B cell (primary cell): ENCODE results near the gene APCDD1L. TPM values are rescaled to one million over a fixed set of nuclear protein-coding genes. Genes with fewer than 3 reads are reported as not detected.

Source experiments
- ATAC-seq: fragments of 200-7000 bp; cut with Tn5 transposase; one replicate; pipeline ENCODE4 v1.10.0; 2021; ENCODE audit warnings: low read depth, mild to moderate bottlenecking, moderate number of reproducible peaks, moderate library complexity
- CTCF ChIA-PET: fragments of 350-600 bp; sonication (Branson Sonifier 250); formaldehyde crosslinking; loops from one replicate; lab custom pipeline; 2021; ENCODE audit warnings: antibody characterized with exemption, inconsistent platforms; lab: Charles Lee
- POLR2A ChIA-PET: fragments of 350-600 bp; sonication (Branson Sonifier 250); formaldehyde crosslinking; loops from one replicate; lab custom pipeline; 2021; ENCODE audit warnings: antibody characterized with exemption; lab: Charles Lee
- DNase-seq: peaks from one replicate; pipeline ENCODE4 v3.0.0; 2013
- H2AFZ ChIP-seq: 2 replicates; pipeline ENCODE4 v1.6.1; 2012; ENCODE audit warnings: mild to moderate bottlenecking, low read depth, low read length; ENCODE audit not compliant: insufficient read depth, poor library complexity, severe bottlenecking
- H3K27ac ChIP-seq, 2 donors: 1 replicate in 1 of 2; 2 replicates in 1 of 2; pipeline ENCODE4 v1.5.1; 2012 to 2013; ENCODE audit warnings: low read length in 2 of 2, mild to moderate bottlenecking in 2 of 2, moderate library complexity in 1 of 2
- H3K27me3 ChIP-seq, 4 experiments: fragments of 200-600 bp in 1 of 4; sonication (generic) in 1 of 4; replicated peaks in 1 of 4; 1 replicate in 2 of 4; 2 replicates in 2 of 4; pipeline versions ENCODE4 v1.6.1 to v1.7.0; 2013 to 2016; ENCODE audit warnings: low read length in 3 of 4, mild to moderate bottlenecking in 2 of 4, mixed read lengths in 1 of 4, moderate library complexity in 1 of 4; ENCODE audit not compliant: insufficient read depth in 4 of 4, control insufficient read depth in 3 of 4; ENCODE audit errors: control extremely low read depth in 1 of 4
- H3K36me3 ChIP-seq, 2 experiments: replicated peaks in 1 of 2; 1 replicate in 1 of 2; 2 replicates in 1 of 2; pipeline versions ENCODE4 v1.6.1 to v1.7.1; 2013; ENCODE audit warnings: low read length in 1 of 2; ENCODE audit not compliant: insufficient read depth in 2 of 2, control insufficient read depth in 1 of 2; ENCODE audit errors: control extremely low read depth in 1 of 2, extremely low read depth in 1 of 2
- H3K4me1 ChIP-seq, 2 donors: fragments of 200-600 bp in 1 of 2; sonication (generic) in 1 of 2; 1 replicate in 1 of 2; 2 replicates in 1 of 2; pipeline versions ENCODE4 v1.5.1 to v1.6.1; 2013 to 2017; ENCODE audit warnings: low read length in 2 of 2; ENCODE audit not compliant: control insufficient read depth in 2 of 2, insufficient read depth in 2 of 2
- H3K4me2 ChIP-seq: replicated peaks from 2 replicates; pipeline ENCODE3; 2012; ENCODE audit warnings: mild to moderate bottlenecking, low read depth, low read length; ENCODE audit not compliant: poor library complexity, severe bottlenecking
- H3K4me3 ChIP-seq, 5 experiments: fragments of 200-600 bp in 1 of 5; sonication (generic) in 1 of 5; 1 replicate in 3 of 5; 2 replicates in 2 of 5; pipeline versions ENCODE4 v1.5.1 to v1.7.0; 2011 to 2016; ENCODE audit warnings: low read length in 4 of 5, mild to moderate bottlenecking in 4 of 5, low read depth in 2 of 5, control low read depth in 1 of 5, moderate library complexity in 1 of 5; ENCODE audit not compliant: insufficient read depth in 1 of 5; ENCODE audit errors: control extremely low read depth in 1 of 5, extremely low read depth in 1 of 5
- H3K79me2 ChIP-seq: fragments of 200-600 bp; sonication (generic); one replicate; pipeline ENCODE4 v1.6.0; 2016; ENCODE audit warnings: low read length; ENCODE audit not compliant: control insufficient read depth, insufficient read depth
- H3K9ac ChIP-seq: fragments of 200-600 bp; sonication (generic); 2 replicates; pipeline ENCODE4 v1.6.1; 2017; ENCODE audit warnings: mild to moderate bottlenecking, low read length, moderate library complexity
- H3K9me3 ChIP-seq, 3 donors: one replicate each; pipeline versions ENCODE4 v1.6.1 to v1.7.1; 2013; ENCODE audit warnings: low read length in 2 of 3; ENCODE audit not compliant: control insufficient read depth in 2 of 3, insufficient read depth in 1 of 3; ENCODE audit errors: control extremely low read depth in 1 of 3
- H4K20me1 ChIP-seq: 2 replicates; pipeline ENCODE4 v1.6.0; 2012; ENCODE audit warnings: mild to moderate bottlenecking, low read length; ENCODE audit not compliant: insufficient read depth, control insufficient read depth, poor library complexity, severe bottlenecking
- H3K27ac Mint-ChIP-seq: one replicate; pipeline ENCODE4 v1.8.0; 2021; ENCODE audit warnings: mixed read lengths
- H3K27me3 Mint-ChIP-seq: one replicate; pipeline ENCODE4 v1.8.0; 2021; ENCODE audit warnings: mixed read lengths
- H3K4me1 Mint-ChIP-seq: one replicate; pipeline ENCODE4 v1.8.0; 2021; ENCODE audit warnings: mixed read lengths
- H3K4me3 Mint-ChIP-seq: one replicate; pipeline ENCODE4 v1.8.0; 2021; ENCODE audit warnings: mixed read lengths
- H3K9me3 Mint-ChIP-seq: one replicate; pipeline ENCODE4 v1.8.0; 2022; ENCODE audit warnings: mixed read lengths; ENCODE audit not compliant: insufficient read depth
- EZH2 ChIP-seq: IDR thresholded peaks from 2 replicates; pipeline ENCODE4 v1.6.1; 2012; ENCODE audit warnings: borderline replicate concordance, low read depth, mild to moderate bottlenecking, moderate library complexity, low read length; ENCODE audit not compliant: insufficient read depth, poor library complexity, severe bottlenecking
- WGBS: methylation state at CpG from one replicate; pipeline ENCODE4 v1.1.5; 2013; ENCODE audit warnings: missing lambda C conversion rate; ENCODE audit not compliant: insufficient coverage; 5-methylcytosine and 5-hydroxymethylcytosine counted together
- intact Hi-C: fragments of 100-400 bp; cut with micrococcal nuclease; formaldehyde crosslinking; loops from one replicate; pipeline ENCODE4 v1.10.0; 2022
- polyA plus RNA-seq: library from polyadenylated mRNA; depleted of rRNA; stranded (reverse); fragments of >200 nt; gene quantifications from 2 replicates; pipeline ENCODE4 v1.2.3, GENCODE V29; 2012
- total RNA-seq, 2 donors: library from RNA; stranded (reverse); fragments of 120-200 nt in 1 of 2; gene quantifications; 1 replicate in 1 of 2; 2 replicates in 1 of 2; pipeline versions ENCODE4 v1.2.3 to v1.2.4, GENCODE V29; 2013 to 2022
- TF ChIP-seq, protein P1 (sequence below): fragments of 200-600 bp; IDR thresholded peaks from one replicate; pipeline ENCODE4 v1.8.0; 2022; ENCODE audit warnings: antibody characterized with exemption, mild to moderate bottlenecking

Gene APCDD1L
- total and polyA plus RNA-seq, 2 donors (not counting 1 experiment from before 2014, with no cell fraction given), result not detected

GRCh38 chr20:58558486-58559367 lies 43.5 kb upstream of the APCDD1L start:
- H3K4me1 Mint-ChIP-seq, result no peaks in the 10 kb centered on the region
- Histone ChIP-seq H3K4me3 (no peak overlapping the region), H3K4me1 (no peaks in the 10 kb centered on the region), H2AFZ (no peak overlapping the region), H4K20me1 (no peaks in the 10 kb centered on the region), H3K9me3 (no peaks in the 10 kb centered on the region), H3K27ac (no peak overlapping the region), H3K27me3 (no peaks in the 10 kb centered on the region), H3K36me3 (no peaks in the 10 kb centered on the region), H3K4me2 (no peak overlapping the region), H3K9ac (no peak overlapping the region), H3K79me2 (no peaks in the 10 kb centered on the region)
- no peak overlapping the region for H3K27ac Mint-ChIP-seq
- no peak overlapping the region for H3K4me3 Mint-ChIP-seq
- no peak for DNase-seq
- 84% methylated on average over 17 of the region's 19 CpGs for WGBS
- TF ChIP-seq, protein P1, sequence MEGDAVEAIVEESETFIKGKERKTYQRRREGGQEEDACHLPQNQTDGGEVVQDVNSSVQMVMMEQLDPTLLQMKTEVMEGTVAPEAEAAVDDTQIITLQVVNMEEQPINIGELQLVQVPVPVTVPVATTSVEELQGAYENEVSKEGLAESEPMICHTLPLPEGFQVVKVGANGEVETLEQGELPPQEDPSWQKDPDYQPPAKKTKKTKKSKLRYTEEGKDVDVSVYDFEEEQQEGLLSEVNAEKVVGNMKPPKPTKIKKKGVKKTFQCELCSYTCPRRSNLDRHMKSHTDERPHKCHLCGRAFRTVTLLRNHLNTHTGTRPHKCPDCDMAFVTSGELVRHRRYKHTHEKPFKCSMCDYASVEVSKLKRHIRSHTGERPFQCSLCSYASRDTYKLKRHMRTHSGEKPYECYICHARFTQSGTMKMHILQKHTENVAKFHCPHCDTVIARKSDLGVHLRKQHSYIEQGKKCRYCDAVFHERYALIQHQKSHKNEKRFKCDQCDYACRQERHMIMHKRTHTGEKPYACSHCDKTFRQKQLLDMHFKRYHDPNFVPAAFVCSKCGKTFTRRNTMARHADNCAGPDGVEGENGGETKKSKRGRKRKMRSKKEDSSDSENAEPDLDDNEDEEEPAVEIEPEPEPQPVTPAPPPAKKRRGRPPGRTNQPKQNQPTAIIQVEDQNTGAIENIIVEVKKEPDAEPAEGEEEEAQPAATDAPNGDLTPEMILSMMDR, result no peak
- TF ChIP-seq EZH2, result no peak
- intact Hi-C loops, result no loop called here
- H3K27me3 Mint-ChIP-seq, result peaks cover 20% of the 10 kb centered on the region
- ATAC-seq, result no peak
- H3K9me3 Mint-ChIP-seq, result peaks cover under 1% of the 10 kb centered on the region
- POLR2A ChIA-PET, result no interaction called here
- CTCF ChIA-PET, result no interaction called here

GRCh38 chr20:58557733-58558342 lies 42.6 kb upstream of the APCDD1L start:
- ATAC-seq (no peak), DNase-seq (no peak)
- Histone ChIP-seq H4K20me1 (no peaks in the 10 kb centered on the region), H3K36me3 (no peaks in the 10 kb centered on the region), H3K79me2 (no peaks in the 10 kb centered on the region), H3K27ac (no peak overlapping the region), H2AFZ (no peak overlapping the region), H3K4me1 (no peaks in the 10 kb centered on the region), H3K27me3 (no peaks in the 10 kb centered on the region), H3K9ac (no peak overlapping the region), H3K9me3 (no peaks in the 10 kb centered on the region), H3K4me3 (no peak overlapping the region), H3K4me2 (no peak overlapping the region)
- no peaks in the 10 kb centered on the region for H3K4me1 Mint-ChIP-seq
- H3K9me3 Mint-ChIP-seq, result no peaks in the 10 kb centered on the region
- no peak overlapping the region for H3K4me3 Mint-ChIP-seq
- TF ChIP-seq EZH2, result no peak
- TF ChIP-seq, protein P1, result no peak
- POLR2A ChIA-PET, result no interaction called here
- 86% methylated on average over 6 of the region's 10 CpGs for WGBS
- peaks cover 27% of the 10 kb centered on the region for H3K27me3 Mint-ChIP-seq
- no peak overlapping the region for H3K27ac Mint-ChIP-seq
- intact Hi-C loops, result no loop called here
- CTCF ChIA-PET, result no interaction called here
